ENCODE results near the gene TAF1C. TPM values are rescaled to one million over a fixed set of nuclear protein-coding genes. Genes with fewer than 3 reads are reported as not detected.

The TAF1C gene
- total and polyA plus RNA-seq, 2 of the 4 experiments (the other 2 are of a cell fraction) = 7.3 to 35.5 TPM

GRCh38 chr16:84169765-84170310 lies 17.0 kb downstream of the TAF1C start:
- H4K91ac ChIP-seq (ENCODE audit: insufficient read depth, low read depth, low read length) = no peak overlapping the region
- no peak overlapping the region for H4K5ac ChIP-seq (ENCODE audit: low read depth, low read length)
- no peaks in the 10 kb centered on the region for H3K36me3 ChIP-seq (ENCODE audit: control insufficient read depth, insufficient read depth, low read length)
- H3K79me1 ChIP-seq (ENCODE audit: low read depth in 1 of 2, low read length in 2 of 2) = no peaks in the 10 kb centered on the region
- no peak overlapping the region for H4K8ac ChIP-seq (ENCODE audit: low read depth in 2 of 2, low read length in 2 of 2)
- TF ChIP-seq BHLHE40 (IDR thresholded peaks at IDR 0.05; ENCODE audit: low read depth, low read length) (no peak), NFE2L2 (IDR thresholded peaks at IDR 0.05; ENCODE audit: low read depth, low read length) (no peak), MXI1 (IDR thresholded peaks at IDR 0.05; ENCODE audit: borderline replicate concordance, low read depth, low read length) (no peak), RAD21 (IDR thresholded peaks at IDR 0.05; ENCODE audit: low read length) (no peak), POLR2A (IDR thresholded peaks at IDR 0.05; ENCODE audit: low read depth, low read length) (no peak), ELK1 (IDR thresholded peaks at IDR 0.05; ENCODE audit: borderline replicate concordance, low read depth, low read length) (no peak), MAFK (IDR thresholded peaks at IDR 0.05; ENCODE audit: low read depth, low read length) (no peak), CTCF (conservative IDR thresholded peaks at IDR 0.05; ENCODE audit: low read depth, low read length) (no peak), CHD1 (IDR thresholded peaks at IDR 0.05; ENCODE audit: low read depth, low read length) (no peak), FOS (IDR thresholded peaks at IDR 0.05; ENCODE audit: low read depth, low read length) (no peak), SMC3 (IDR thresholded peaks at IDR 0.05; ENCODE audit: low read depth, low read length) (no peak), MAZ (IDR thresholded peaks at IDR 0.05; ENCODE audit: borderline replicate concordance, low read depth, low read length) (no peak), CEBPB (IDR thresholded peaks at IDR 0.05; ENCODE audit: low read depth, low read length) (no peak), RFX5 (IDR thresholded peaks at IDR 0.05; ENCODE audit: low read depth, low read length) (no peak), USF2 (IDR thresholded peaks at IDR 0.05; ENCODE audit: low read depth, low read length) (no peak)
- no peak overlapping the region for H3K14ac ChIP-seq (replicated peaks; ENCODE audit: low read depth, low read length)
- H3K9me3 ChIP-seq (ENCODE audit: control insufficient read depth, insufficient read depth, low read length) = no peaks in the 10 kb centered on the region
- intact Hi-C loops (cut with micrococcal nuclease) (no loop called here), in situ Hi-C loops (cut with MboI; ENCODE audit: low sequenced_read_pairs) (loop anchor here (10.0 kb wide), 1 partner anchor 205 kb away; the partner anchor contains the start of gene NECAB2), dilution Hi-C loops (cut with HindIII; ENCODE audit: low sequenced_read_pairs, unreplicated experiment) (no loop called here)
- no peak overlapping the region for H3K4me3 ChIP-seq (ENCODE audit: insufficient read depth, low read depth, low read length)
- no peak overlapping the region for H3K18ac ChIP-seq (ENCODE audit: low read depth, low read length)
- ChIA-PET POLR2A (ENCODE audit: unreplicated experiment) (interaction anchor here (0.6 kb wide), 1 partner anchor 54 kb away, joined by 6 read pairs; no protein-coding TSS in a partner anchor), CTCF (interaction anchor here (1.0 to 1.1 kb wide), 2 partner anchors 13 to 17 kb away, joined by 3 read pairs; partner anchors contain the start of gene TAF1C)
- no peak overlapping the region for H3K4me2 ChIP-seq (ENCODE audit: low read depth, low read length)
- peaks cover 22% of the 10 kb centered on the region for H3K27me3 ChIP-seq (ENCODE audit: control insufficient read depth, insufficient read depth, low read length)
- no peak overlapping the region for H2BK20ac ChIP-seq (ENCODE audit: low read depth, low read length)
- no peak overlapping the region for H2BK15ac ChIP-seq (ENCODE audit: low read depth, low read length)
- no peak overlapping the region for H3K23ac ChIP-seq (ENCODE audit: low read depth, low read length)
- H3K9ac ChIP-seq (ENCODE audit: low read depth, low read length) = no peak overlapping the region
- ATAC-seq (ENCODE audit: low read depth) = no peak
- H2AK5ac ChIP-seq (ENCODE audit: low read depth, low read length) = no peak overlapping the region
- no peaks in the 10 kb centered on the region for H4K20me1 ChIP-seq (ENCODE audit: insufficient read depth, low read length)
- no peak overlapping the region for H3K56ac ChIP-seq (ENCODE audit: extremely low read depth, insufficient read depth, low read length)
- no peak overlapping the region for H3K27ac ChIP-seq (ENCODE audit: insufficient read depth, low read length)
- no peak for DNase-seq
- H2BK120ac ChIP-seq (ENCODE audit: low read depth, low read length) = no peak overlapping the region
- no peak overlapping the region for H3K4ac ChIP-seq (ENCODE audit: low read depth, low read length)
- H2AK9ac ChIP-seq (replicated peaks; ENCODE audit: low read depth, low read length, poor library complexity) = no peak overlapping the region
- H2BK5ac ChIP-seq (ENCODE audit: low read depth, low read length, poor library complexity, severe bottlenecking) = no peak overlapping the region
- H3K9me1 ChIP-seq (ENCODE audit: insufficient read depth, low read length) = no peaks in the 10 kb centered on the region
- 43% methylated on average over 2 of the region's 11 CpGs; no CpG with 5 or more reads in 1 of the 2 experiments for WGBS, 2 experiments (ENCODE audit: extremely low coverage in 2 of 2, insufficient read length in 1 of 2)
- H2AFZ ChIP-seq (replicated peaks; ENCODE audit: low read length, poor library complexity) = no peak overlapping the region
- no TSS peak for BruUV-seq (replicated peaks)
- H3K4me1 ChIP-seq (ENCODE audit: control insufficient read depth, insufficient read depth, low read length) = no peaks in the 10 kb centered on the region
